Suppressor macrophage (primary cell): ENCODE data around the gene ABHD15.
A peak's percentile ranks its signal among the peaks of the same experiment; 100 is the strongest.

ENCODE experiments used
- DNase-seq, 4 experiments: peaks; one replicate each; pipeline ENCODE4 v3.0.0-alpha.2; 2020 to 2022
- total RNA-seq, 17 experiments: gene quantifications; one replicate each; lab custom pipeline; 2026; ENCODE audit warnings: mixed read lengths in 6 of 17, inconsistent platforms in 3 of 17; lab: John Stamatoyannopoulos, UW

ABHD15 gene
- total RNA-seq = 2.7 to 34.5 (median 19.4) reads per million in 17 experiments

- DNase-seq = peak; percentile 87 to 95 (median 91)
These were observed at the start of gene ABHD15 for GRCh38 chr17:29566473-29567303. ABHD15 (minus strand) TSS chr17:29567037; CDS start chr17:29566966, 71 bp downstream.

GRCh38 chr17:29615492-29616299 is 48.9 kb upstream of the ABHD15 start:
- DNase-seq = peak; percentile 92 to 97 (median 96)

- peak; percentile 67 to 82 (median 80) for DNase-seq
These were observed 48.2 kb upstream of the ABHD15 start for GRCh38 chr17:29615048-29615385.

- DNase-seq = no peak
These were observed 47.7 kb upstream of the ABHD15 start for GRCh38 chr17:29614349-29615047.

- DNase-seq = no peak
These were observed 47.0 kb upstream of the ABHD15 start for GRCh38 chr17:29613856-29614255.

GRCh38 chr17:29613352-29613837 is 46.6 kb upstream of the ABHD15 start:
- peak; percentile 94 to 98 (median 96) for DNase-seq

- DNase-seq = no peak
These were observed 45.8 kb upstream of the ABHD15 start for GRCh38 chr17:29612404-29613280.

GRCh38 chr17:29612094-29612403 is 45.2 kb upstream of the ABHD15 start:
- DNase-seq = no peak

- DNase-seq = no peak
These were observed 44.7 kb upstream of the ABHD15 start for GRCh38 chr17:29611351-29612093.

- DNase-seq = no peak
These were observed 43.6 kb upstream of the ABHD15 start for GRCh38 chr17:29610395-29610794.

- no peak for DNase-seq
These were observed 42.1 kb upstream of the ABHD15 start for GRCh38 chr17:29608986-29609385.

- DNase-seq = no peak
These were observed 40.8 kb upstream of the ABHD15 start for GRCh38 chr17:29607557-29608195.

GRCh38 chr17:29603109-29603674 is 36.4 kb upstream of the ABHD15 start:
- DNase-seq = no peak

GRCh38 chr17:29597361-29598172 is 30.7 kb upstream of the ABHD15 start:
- no peak for DNase-seq

- DNase-seq = no peak
These were observed 30.0 kb upstream of the ABHD15 start for GRCh38 chr17:29596811-29597210.

- no peak for DNase-seq
These were observed 29.3 kb upstream of the ABHD15 start for GRCh38 chr17:29595943-29596774.

- DNase-seq = no peak
These were observed 28.5 kb upstream of the ABHD15 start for GRCh38 chr17:29595107-29595942.
